Pericardium fibroblast (primary cell): Measurements from ENCODE around the gene ASTE1. TPM values are rescaled to one million over a fixed set of nuclear protein-coding genes. Genes with fewer than 3 reads are reported as not detected.

Source experiments
- total RNA-seq: library from RNA; depleted of rRNA; stranded (reverse); fragments of >200 nt; gene quantifications from 2 replicates; pipeline ENCODE4 v1.2.3, GENCODE V29; 2015

Gene ASTE1
- total RNA-seq: 2.8 and 4.3 TPM in 2 replicates

GRCh38 chr3:131026321-131027151 is at the start of gene ASTE1, which contains the start of gene NEK11:
ASTE1 (minus strand) TSS chr3:131026825; CDS start chr3:131025306, 1,519 bp downstream.
NEK11 (plus strand) TSS chr3:131026877; CDS start chr3:131029709, 2,832 bp downstream.

Other genes with a start within 250 kb of the ASTE1 start
- 47.3 and 52.5 TPM in 2 replicates for gene ATP2C1, start 132.7 kb downstream of the ASTE1 start, total RNA-seq
- gene NEK11, start 52 bp upstream of the ASTE1 start, total RNA-seq: 3.2 and 6.9 TPM in 2 replicates